Heart left ventricle (tissue), 16 donors: ENCODE data around the gene RHOBTB1. TPM values are rescaled to one million over a fixed set of nuclear protein-coding genes. Genes with fewer than 3 reads are reported as not detected.
A peak's percentile ranks its signal among the peaks of the same experiment; 100 is the strongest.
"Not testable (repeated sequence)": the region's sequence is repeated elsewhere in the genome, so short reads cannot be mapped to it uniquely, and the experiment has no call there.

ENCODE experiments used
- ATAC-seq, 4 donors: fragments of 200-7000 bp; cut with Tn5 transposase; one replicate each; pipeline ENCODE4 v1.9.1; 2020 to 2022; ENCODE audit warnings: moderate library complexity in 4 of 4, mild to moderate bottlenecking in 3 of 4, moderate number of reproducible peaks in 1 of 4
- DNase-seq, 5 donors: peaks; one replicate each; pipeline ENCODE4 v3.0.0-alpha.2; 2020
- H3K27ac ChIP-seq, 12 donors: fragments of 200-600 bp; sonication (generic) in 4 of 12; one replicate each; pipeline versions ENCODE4 v1.5.0 to v1.8.0; 2016 to 2022; ENCODE audit warnings: mild to moderate bottlenecking in 2 of 12
- H3K27me3 ChIP-seq, 9 donors: fragments of 200-600 bp; sonication (generic) in 2 of 9; one replicate each; pipeline versions ENCODE4 v1.5.1 to v1.8.0; 2016 to 2022; ENCODE audit warnings: mild to moderate bottlenecking in 3 of 9
- H3K36me3 ChIP-seq, 9 donors: fragments of 200-600 bp; sonication (generic) in 2 of 9; one replicate each; pipeline versions ENCODE4 v1.5.0 to v1.8.0; 2018 to 2022; ENCODE audit warnings: mild to moderate bottlenecking in 2 of 9
- H3K4me1 ChIP-seq, 12 donors: fragments of 200-600 bp; sonication (generic) in 4 of 12; one replicate each; pipeline versions ENCODE4 v1.5.0 to v1.8.0; 2016 to 2022; ENCODE audit warnings: mild to moderate bottlenecking in 3 of 12
- H3K4me3 ChIP-seq, 12 donors: fragments of 200-600 bp; sonication (generic) in 4 of 12; one replicate each; pipeline versions ENCODE4 v1.5.0 to v1.8.0; 2017 to 2022; ENCODE audit warnings: mild to moderate bottlenecking in 9 of 12, moderate library complexity in 4 of 12
- H3K9me3 ChIP-seq, 12 donors: fragments of 200-600 bp; sonication (generic) in 4 of 12; one replicate each; pipeline versions ENCODE4 v1.5.0 to v1.8.0; 2016 to 2022; ENCODE audit warnings: mild to moderate bottlenecking in 1 of 12
- CTCF ChIP-seq, 12 donors: fragments of 200-600 bp; sonication (generic) in 4 of 12; IDR thresholded peaks; one replicate each; pipeline versions ENCODE4 v1.5.0 to v1.8.0; 2018 to 2022; ENCODE audit warnings: antibody characterized with exemption in 12 of 12, mild to moderate bottlenecking in 5 of 12
- POLR2A ChIP-seq, 2 donors: fragments of 450-650 bp; IDR thresholded peaks; one replicate each; pipeline ENCODE4 v1.6.1; 2017; ENCODE audit warnings: antibody characterized with exemption in 2 of 2, mild to moderate bottlenecking in 2 of 2, moderate library complexity in 2 of 2
- WGBS, 4 donors: extraction: QIAGEN DNeasy Blood & Tissue Kit in 2 of 4; methylation state at CpG; one replicate each; pipeline versions ENCODE4 v1.1.5 to v1.1.7; 2013 to 2018; 5-methylcytosine and 5-hydroxymethylcytosine counted together
- intact Hi-C, 10 donors: fragments of 100-400 bp; cut with DNase I; formaldehyde crosslinking; loops; one replicate each; pipeline versions ENCODE4 v1.11.1 to v1.14.2; 2022
- polyA plus RNA-seq, 2 donors: library from polyadenylated mRNA; stranded (reverse); fragments of 200-250 nt; gene quantifications; one replicate each; pipeline ENCODE4 v1.2.3, GENCODE V29; 2013
- total RNA-seq, 9 donors: library from RNA; depleted of rRNA in 2 of 9; stranded (reverse); fragments of >200 nt in 2 of 9; fragmentation: NEBNext Ultra II Directional in 3 of 9; extraction: Animal tissue kit (Norgen Biotek cat#: 25700) in 3 of 9; gene quantifications; one replicate each; pipeline versions ENCODE4 v1.1.0 to v1.2.4, GENCODE V29; 2016 to 2023
- donor health status: ischemic (EF 13 %, LVEDD 7.1; RV severe dilation, severe dysfunction).
- donor health status: healthy with polysubstance abuse.
- donor health status: DM: no; HTN: yes; CAD: no.
- donor health status: DM: no; HTN: no; CAD: no.
- donor health status: ischemic (EF 25% LVEDD 6.9; RV normal size, moderate dysfunction).
- donor health status: ischemic (EF 25% LVEDD 5.7; RV mildly dilated, moderate dysfunction).
- donor health status: healthy.
- donor health status: DM: yes; HTN: yes; CAD: no.
- donor health status: ischemic (EF 35%, LVEDD 5.7; RV mildly dilated, moderate dysfunction).
- donor health status: nonischemic (EF 11% LVEDD 7.7; RV severe dilation, severe dysfunction).
- donor health status: DM: yes; HTN: yes; CAD: no.
- donor health status: PGD.
- donor health status: ischemic (EF 29% LVEDD 5.4; RV normal size, mild dysfunction).
- donor health status: nonischemic (EF 23%, LVEDD 6.1; RV moderate dilation, normal function).

Gene RHOBTB1
- total and polyA plus RNA-seq, 11 donors: 6.4 to 41.3 (median 14.9) TPM

DNA sequence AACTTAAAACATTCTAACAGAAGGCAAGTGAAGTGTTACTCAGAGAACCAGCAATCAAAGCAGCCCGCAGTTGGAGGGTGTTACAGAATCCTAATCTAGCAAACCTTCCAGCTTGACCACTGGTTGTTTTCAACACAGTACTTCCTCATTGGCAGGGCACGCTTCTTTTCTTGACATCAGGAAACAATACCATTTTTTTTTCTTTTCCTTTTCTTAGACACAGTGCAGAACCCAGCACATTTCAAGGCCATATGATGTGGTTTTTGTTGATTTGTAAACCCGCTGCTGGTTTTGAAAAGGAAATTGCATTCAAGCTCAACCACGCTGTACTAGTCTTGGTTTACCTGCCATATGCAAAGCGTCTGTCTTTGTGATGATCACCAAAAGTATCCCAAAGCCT is 33.4 kb downstream of the RHOBTB1 start:
- ATAC-seq: peak in 3 of 4 donors; percentile 42 to 48 (median 46)

GRCh38 chr10:60908896-60909295 is 35.1 kb downstream of the RHOBTB1 start:
- no peak overlapping the region for H3K4me3 ChIP-seq
- 53 to 65% (median 62%) methylated on average over 6 of the region's 6 CpGs for WGBS, 4 donors
- peaks cover 0 to 93% (median 35%) of the 10 kb centered on the region in 12 donors for H3K4me1 ChIP-seq
- intact Hi-C loops: loop anchor here in 5 of 10 donors (5.0 kb wide), 1 partner anchor 33 kb away; the partner anchor contains the start of gene RHOBTB1 (in 5 of the 5)
- no peak for ATAC-seq
- H3K27ac ChIP-seq: peak overlapping the region in 7 of 12 donors; percentile 12 to 73 (median 64)
- peaks cover 0 to 17% (median 0%) of the 10 kb centered on the region in 9 donors for H3K36me3 ChIP-seq
- H3K27me3 ChIP-seq: no peaks in the 10 kb centered on the region
- H3K9me3 ChIP-seq: no peaks in the 10 kb centered on the region
- TF ChIP-seq POLR2A (IDR thresholded peaks at IDR 0.05) (no peak), CTCF (IDR thresholded peaks at IDR 0.05) (no peak)
- no peak for DNase-seq

More for the DNA sequence above, 33.4 kb downstream of the RHOBTB1 start:
- Histone ChIP-seq H3K27me3 (no peaks in the 10 kb centered on the region), H3K27ac (peak overlapping the region in 10 of 12 donors; percentile 2 to 73 (median 46)), H3K4me1 (peaks cover 3 to 98% (median 45%) of the 10 kb centered on the region in 12 donors), H3K9me3 (no peaks in the 10 kb centered on the region), H3K4me3 (peak overlapping the region in 1 of 12 donors; percentile 15), H3K36me3 (peaks cover 0 to 17% (median 0%) of the 10 kb centered on the region in 9 donors)
- 34 to 45% (median 41%) methylated on average over 5 of the region's 5 CpGs for WGBS, 4 donors
- intact Hi-C loops: no loop called here
- no peak for TF ChIP-seq CTCF (IDR thresholded peaks at IDR 0.05)
- no peak for TF ChIP-seq POLR2A (IDR thresholded peaks at IDR 0.05)
- DNase-seq: peak in 1 of 5 donors; percentile 30

GRCh38 chr10:60908031-60908430 is 36.0 kb downstream of the RHOBTB1 start:
- intact Hi-C loops: loop anchor here in 5 of 10 donors (5.0 kb wide), 1 partner anchor 34 kb away; the partner anchor contains the start of gene RHOBTB1 (in 5 of the 5)
- Histone ChIP-seq H3K27ac (peak overlapping the region in 9 of 12 donors; percentile 33 to 73 (median 64)), H3K4me3 (no peak overlapping the region), H3K36me3 (peaks cover 0 to 17% (median 0%) of the 10 kb centered on the region in 9 donors), H3K9me3 (no peaks in the 10 kb centered on the region), H3K27me3 (no peaks in the 10 kb centered on the region), H3K4me1 (peaks cover 0 to 86% (median 36%) of the 10 kb centered on the region in 12 donors)
- 73 to 75% (median 74%) methylated on average over 2 of the region's 2 CpGs for WGBS, 4 donors
- DNase-seq (no peak), ATAC-seq (no peak)
- TF ChIP-seq POLR2A (IDR thresholded peaks at IDR 0.05): no peak
- no peak for TF ChIP-seq CTCF (IDR thresholded peaks at IDR 0.05)

- no peaks in the 10 kb centered on the region for H3K27me3 ChIP-seq
- no peak for TF ChIP-seq CTCF (IDR thresholded peaks at IDR 0.05)
- no peak for TF ChIP-seq POLR2A (IDR thresholded peaks at IDR 0.05)
- intact Hi-C loops: loop anchor here in 5 of 10 donors (5.0 kb wide), 1 partner anchor 35 kb away; the partner anchor contains the start of gene RHOBTB1 (in 5 of the 5)
- no peak for DNase-seq
- H3K36me3 ChIP-seq: peaks cover 0 to 17% (median 0%) of the 10 kb centered on the region in 9 donors
- H3K4me3 ChIP-seq: no peak overlapping the region
- no peak for ATAC-seq
- 86 to 93% (median 93%) methylated on average over 3 of the region's 3 CpGs for WGBS, 4 donors
- H3K9me3 ChIP-seq: no peaks in the 10 kb centered on the region
- peaks cover 0 to 85% (median 36%) of the 10 kb centered on the region in 12 donors for H3K4me1 ChIP-seq
- peak overlapping the region in 9 of 12 donors; percentile 33 to 73 (median 64) for H3K27ac ChIP-seq
Observed at GRCh38 chr10:60907236-60907635, 36.7 kb downstream of the RHOBTB1 start.

DNA sequence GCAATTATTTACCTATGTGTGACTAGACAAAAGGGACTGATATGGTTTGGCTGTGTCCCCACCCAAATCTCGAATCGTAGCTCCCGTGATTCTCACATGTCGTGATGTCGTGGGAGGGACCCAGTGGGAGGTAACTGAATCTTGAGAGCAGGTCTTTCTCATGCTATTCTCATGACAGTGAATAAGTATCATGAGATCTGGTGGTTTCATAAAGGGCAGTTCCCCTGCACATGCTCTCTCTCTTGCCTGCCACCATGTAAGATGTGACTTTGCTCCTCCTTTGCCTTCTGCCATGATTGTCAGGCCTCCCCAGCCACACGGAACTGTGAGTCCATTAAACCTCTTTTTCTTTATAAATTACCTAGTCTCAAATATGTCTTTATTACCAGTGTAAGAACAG is 37.2 kb downstream of the RHOBTB1 start:
- peaks cover 0 to 85% (median 37%) of the 10 kb centered on the region in 12 donors for H3K4me1 ChIP-seq

More for the DNA sequence above, 37.2 kb downstream of the RHOBTB1 start:
- H3K36me3 ChIP-seq: peaks cover 0 to 17% (median 0%) of the 10 kb centered on the region in 9 donors
- not testable (repeated sequence) for H3K9me3 ChIP-seq, H3K27me3 ChIP-seq, ATAC-seq, H3K4me3 ChIP-seq, DNase-seq
- peak overlapping the region in 10 of 12 donors; percentile 33 to 73 (median 63) for H3K27ac ChIP-seq
- WGBS, 4 donors: 94 to 98% (median 98%) methylated on average over 6 of the region's 6 CpGs
- intact Hi-C loops: loop anchor here in 5 of 10 donors (5.0 kb wide), 1 partner anchor 35 kb away; the partner anchor contains the start of gene RHOBTB1 (in 5 of the 5)
